H1 (cell line): Measurements from ENCODE around the gene ZFAND3. TPM values are rescaled to one million over a fixed set of nuclear protein-coding genes. Genes with fewer than 3 reads are reported as not detected.

Source experiments
- CTCF ChIA-PET: fragments of 300-600 bp; sonication (Branson Sonifier 250); formaldehyde crosslinking; loops from one replicate; lab custom pipeline; 2021; ENCODE audit not compliant: partially characterized antibody; lab: Charles Lee
- POLR2A ChIA-PET: fragments of 300-600 bp; sonication (Branson Sonifier 250); formaldehyde crosslinking; loops from one replicate; lab custom pipeline; 2021; ENCODE audit warnings: inconsistent platforms; ENCODE audit not compliant: partially characterized antibody; lab: Charles Lee
- DNase-seq, 2 experiments: peaks; one replicate each; pipeline versions ENCODE4 v3.0.0 to v3.0.0-alpha.2; 2010 to 2022; ENCODE audit warnings: low spot score in 2 of 2, low read depth in 1 of 2, mixed read lengths in 1 of 2
- FAIRE-seq: peaks from 2 replicates; lab custom pipeline; 2011; peaks lifted over from hg19 to GRCh38; lab: Jason Lieb, UNC
- H2AFZ ChIP-seq: 2 replicates; pipeline ENCODE4 v1.8.1; 2012; ENCODE audit warnings: low read length, inconsistent platforms
- H2AK5ac ChIP-seq: 2 replicates; pipeline ENCODE4 v1.6.1; 2013; ENCODE audit warnings: low read depth, low read length
- H2BK120ac ChIP-seq: replicated peaks from 2 replicates; pipeline ENCODE3; 2013; ENCODE audit warnings: low read depth, low read length, inconsistent platforms
- H2BK12ac ChIP-seq: 2 replicates; pipeline ENCODE4 v1.6.1; 2013; ENCODE audit warnings: low read depth, low read length
- H2BK15ac ChIP-seq: 2 replicates; pipeline ENCODE4 v1.6.1; 2013; ENCODE audit warnings: low read length
- H2BK20ac ChIP-seq: 2 replicates; pipeline ENCODE4 v1.6.1; 2013; ENCODE audit warnings: low read length
- H2BK5ac ChIP-seq: 2 replicates; pipeline ENCODE4 v1.6.1; 2013; ENCODE audit warnings: low read depth, low read length
- H3K14ac ChIP-seq: 2 replicates; pipeline ENCODE4 v1.6.1; 2013; ENCODE audit warnings: inconsistent platforms; ENCODE audit not compliant: insufficient read length
- H3K18ac ChIP-seq: 2 replicates; pipeline ENCODE4 v1.6.1; 2013; ENCODE audit warnings: low read length; ENCODE audit errors: extremely low read depth
- H3K23ac ChIP-seq: 2 replicates; pipeline ENCODE4 v1.6.1; 2013; ENCODE audit warnings: inconsistent platforms; ENCODE audit not compliant: insufficient read length
- H3K23me2 ChIP-seq: 2 replicates; pipeline ENCODE4 v1.6.1; 2013; ENCODE audit warnings: low read depth, low read length
- H3K27ac ChIP-seq: 2 replicates; pipeline ENCODE4 v1.6.1; 2011; ENCODE audit warnings: low read depth, low read length, inconsistent platforms
- H3K27me3 ChIP-seq, 4 experiments: replicated peaks in 1 of 4; 1 replicate in 1 of 4; 2 replicates in 3 of 4; pipeline versions ENCODE4 v1.6.1 to v1.8.1; 2011 to 2013; ENCODE audit warnings: low read length in 3 of 4, mild to moderate bottlenecking in 3 of 4, inconsistent platforms in 2 of 4, mixed read lengths in 2 of 4, moderate library complexity in 1 of 4; ENCODE audit not compliant: control insufficient read depth in 3 of 4, insufficient read depth in 3 of 4; ENCODE audit errors: extremely low read depth in 1 of 4
- H3K36me3 ChIP-seq, 4 experiments: 2 replicates each; pipeline versions ENCODE4 v1.6.1 to v1.8.1; 2011 to 2013; ENCODE audit warnings: mild to moderate bottlenecking in 4 of 4, low read length in 3 of 4, moderate library complexity in 2 of 4, control low read depth in 1 of 4, inconsistent platforms in 1 of 4; ENCODE audit not compliant: insufficient read depth in 4 of 4, control insufficient read depth in 2 of 4
- H3K4ac ChIP-seq: replicated peaks from 2 replicates; pipeline ENCODE3; 2013; ENCODE audit warnings: low read length, low read depth, mixed read lengths, inconsistent platforms; ENCODE audit not compliant: insufficient read length
- H3K4me1 ChIP-seq, 4 experiments: replicated peaks in 1 of 4; 1 replicate in 1 of 4; 2 replicates in 3 of 4; pipeline versions ENCODE4 v1.6.1 to v1.8.1; 2011 to 2013; ENCODE audit warnings: low read length in 3 of 4, inconsistent platforms in 2 of 4, mixed read lengths in 1 of 4; ENCODE audit not compliant: insufficient read depth in 4 of 4, control insufficient read depth in 3 of 4
- H3K4me2 ChIP-seq, 2 experiments: 2 replicates each; pipeline versions ENCODE4 v1.6.1 to v1.8.1; 2011 to 2013; ENCODE audit warnings: low read depth in 2 of 2, low read length in 2 of 2, control low read depth in 1 of 2, inconsistent platforms in 1 of 2, mild to moderate bottlenecking in 1 of 2; ENCODE audit not compliant: insufficient read depth in 1 of 2
- H3K4me3 ChIP-seq, 4 experiments: fragments of 200-600, 300-600 bp in 1 of 4; sonication (generic), shearing (Covaris generic), sonication (Bioruptor Twin) in 1 of 4; 2 replicates each; pipeline versions ENCODE4 v1.5.1 to v1.8.1; 2011 to 2016; ENCODE audit warnings: low read length in 4 of 4, low read depth in 3 of 4, control low read depth in 2 of 4, inconsistent platforms in 2 of 4, mild to moderate bottlenecking in 2 of 4, mixed read lengths in 1 of 4, moderate library complexity in 1 of 4; ENCODE audit not compliant: insufficient read depth in 2 of 4; ENCODE audit errors: extremely low read depth in 1 of 4
- H3K56ac ChIP-seq: replicated peaks from 2 replicates; pipeline ENCODE3; 2013; ENCODE audit warnings: low read depth, mild to moderate bottlenecking, mixed read lengths, low read length, inconsistent platforms; ENCODE audit not compliant: insufficient read length
- H3K79me1 ChIP-seq: 2 replicates; pipeline ENCODE4 v1.6.1; 2013; ENCODE audit warnings: low read depth, low read length, control low read depth
- H3K79me2 ChIP-seq, 2 experiments: 2 replicates each; pipeline versions ENCODE4 v1.6.1 to v1.8.1; 2012 to 2013; ENCODE audit warnings: low read length in 2 of 2, mild to moderate bottlenecking in 2 of 2, inconsistent platforms in 1 of 2; ENCODE audit not compliant: insufficient read depth in 2 of 2, control insufficient read depth in 1 of 2
- H3K9ac ChIP-seq, 4 experiments: replicated peaks in 1 of 4; 1 replicate in 1 of 4; 2 replicates in 3 of 4; pipeline versions ENCODE4 v1.6.1 to v1.8.1; 2011 to 2013; ENCODE audit warnings: low read depth in 3 of 4, low read length in 3 of 4, control low read depth in 2 of 4, mild to moderate bottlenecking in 2 of 4, moderate library complexity in 2 of 4, inconsistent platforms in 1 of 4; ENCODE audit errors: extremely low read depth in 1 of 4
- H3K9me3 ChIP-seq, 2 experiments: 2 replicates each; pipeline versions ENCODE4 v1.6.1 to v1.8.1; 2012 to 2013; ENCODE audit warnings: mild to moderate bottlenecking in 2 of 2, moderate library complexity in 2 of 2, control low read depth in 1 of 2, inconsistent platforms in 1 of 2, low read depth in 1 of 2, low read length in 1 of 2, mixed read lengths in 1 of 2; ENCODE audit not compliant: insufficient read depth in 2 of 2
- H4K20me1 ChIP-seq, 2 experiments: replicated peaks in 1 of 2; 2 replicates each; pipeline versions ENCODE3 to v1.8.1; 2011 to 2013; ENCODE audit warnings: inconsistent platforms in 2 of 2, low read length in 2 of 2, mild to moderate bottlenecking in 1 of 2; ENCODE audit not compliant: insufficient read depth in 2 of 2, control insufficient read depth in 1 of 2
- H4K5ac ChIP-seq: 2 replicates; pipeline ENCODE4 v1.6.1; 2013; ENCODE audit warnings: low read length, low read depth, mixed read lengths, inconsistent platforms; ENCODE audit not compliant: insufficient read length
- H4K8ac ChIP-seq: 2 replicates; pipeline ENCODE4 v1.8.0; 2013; ENCODE audit warnings: mild to moderate bottlenecking, moderate library complexity, low read length, inconsistent platforms; ENCODE audit not compliant: insufficient read depth; ENCODE audit errors: extremely low read depth
- H4K91ac ChIP-seq: replicated peaks from 2 replicates; pipeline ENCODE3; 2013; ENCODE audit warnings: low read length, mixed read lengths, inconsistent platforms; ENCODE audit not compliant: insufficient read length
- HDAC6 ChIP-seq: IDR thresholded peaks from one replicate; pipeline ENCODE4 v1.7.1; 2012; ENCODE audit warnings: low read depth, mild to moderate bottlenecking, inconsistent platforms, low read length, moderate library complexity
- KDM4A ChIP-seq: IDR thresholded peaks from one replicate; pipeline ENCODE4 v1.7.1; 2012; ENCODE audit warnings: low read depth, mild to moderate bottlenecking, moderate library complexity, low read length, inconsistent platforms; ENCODE audit not compliant: severe bottlenecking
- NANOG ChIP-seq: IDR thresholded peaks from 2 replicates; pipeline ENCODE4 v1.6.1; 2011; ENCODE audit warnings: low read length, low read depth, mild to moderate bottlenecking, inconsistent platforms; ENCODE audit not compliant: insufficient read depth, poor library complexity, severe bottlenecking
- POLR2AphosphoS5 ChIP-seq: IDR thresholded peaks from 2 replicates; pipeline ENCODE4 v1.6.1; 2011; ENCODE audit warnings: low read depth, low read length
- RNF2 ChIP-seq: fragments of 200-900, 300-1000 bp; sonication (generic); IDR thresholded peaks from 2 replicates; pipeline ENCODE4 v1.7.1; 2016; ENCODE audit warnings: borderline replicate concordance, low read depth, mild to moderate bottlenecking, antibody characterized with exemption, low read length; ENCODE audit not compliant: poor library complexity, severe bottlenecking; ENCODE audit errors: missing control alignments
- TAF1 ChIP-seq: IDR thresholded peaks from 2 replicates; pipeline ENCODE4 v1.6.1; 2011; ENCODE audit warnings: mild to moderate bottlenecking, low read depth, low read length
- TBP ChIP-seq: IDR thresholded peaks from 2 replicates; pipeline ENCODE4 v1.6.1; 2011; ENCODE audit warnings: low read depth, low read length, improper control_type of control experiment
- WGBS, 2 experiments: shearing (Covaris generic) in 1 of 2; methylation state at CpG; one replicate each; pipeline versions ENCODE4 v1.1.6 to v1.1.7; 2013 to 2015; ENCODE audit warnings: low lambda C conversion rate in 2 of 2, mixed read lengths in 2 of 2, inconsistent platforms in 1 of 2, low coverage in 1 of 2, missing lambda C conversion rate in 1 of 2; ENCODE audit not compliant: insufficient replicate concordance in 2 of 2, insufficient coverage in 1 of 2, insufficient read length in 1 of 2; ENCODE audit errors: extremely low coverage in 1 of 2, missing lambda C conversion rate in 1 of 2; 5-methylcytosine and 5-hydroxymethylcytosine counted together
- polyA plus RNA-seq, 7 experiments: library from polyadenylated mRNA; depleted of rRNA in 3 of 7; stranded (reverse) in 5 of 7; unstranded in 2 of 7; fragments of >200 nt in 5 of 7; fragments of 200-250 nt in 2 of 7; gene quantifications; 1 replicate in 5 of 7; 2 replicates in 1 of 7; 4 replicates in 1 of 7; pipeline versions ENCODE4 v1.2.1 to v1.2.3, GENCODE V29; 2011 to 2013; ENCODE audit warnings: missing spikeins in 2 of 7, mixed read lengths in 2 of 7
- total RNA-seq: library from RNA; stranded (reverse); fragmentation: NEBNext Ultra II Directional; extraction: Animal tissue kit (Norgen Biotek cat#: 25700); gene quantifications from 2 replicates; pipeline ENCODE4 v1.2.1, GENCODE V29; 2021
- TF ChIP-seq, protein P1 (sequence below), 3 experiments: IDR thresholded peaks; 1 replicate in 2 of 3; 2 replicates in 1 of 3; pipeline versions ENCODE4 v1.5.1 to v1.6.1; 2011; ENCODE audit warnings: low read length in 3 of 3, mild to moderate bottlenecking in 3 of 3, inconsistent platforms in 2 of 3, low read depth in 1 of 3, moderate library complexity in 1 of 3; ENCODE audit not compliant: insufficient read depth in 1 of 3; ENCODE audit errors: control extremely low read depth in 1 of 3

The ZFAND3 gene
- total and polyA plus RNA-seq, 2 of the 8 experiments (the other 6 are each of a cell fraction or from before 2014, with no cell fraction given): 13.0 to 51.3 TPM

GRCh38 chr6:38192487-38192886 is 373.0 kb downstream of the ZFAND3 start:
- H4K8ac ChIP-seq: no peak overlapping the region
- H3K4me1 ChIP-seq: peaks cover 6 to 23% (median 17%) of the 10 kb centered on the region in 4 experiments
- CTCF ChIA-PET: interaction anchor here (0.7 to 1.4 kb wide), 4 partner anchors 16 to 243 kb away, joined by 3 to 7 read pairs (median 3); no protein-coding TSS in a partner anchor
- no peaks in the 10 kb centered on the region for H3K79me2 ChIP-seq
- H3K27ac ChIP-seq: no peak overlapping the region
- POLR2A ChIA-PET: interaction anchor here (1.6 kb wide), 1 partner anchor 8 kb away, joined by 3 read pairs; no protein-coding TSS in a partner anchor
- H3K36me3 ChIP-seq: no peaks in the 10 kb centered on the region
- H3K18ac ChIP-seq: 0 out of 2 replicates have a peak overlapping the region, but pooled peaks have one; percentile 52
- H3K79me1 ChIP-seq: no peaks in the 10 kb centered on the region
- no peaks in the 10 kb centered on the region for H3K27me3 ChIP-seq
- H3K9ac ChIP-seq: no peak overlapping the region
- DNase-seq (peak in 1 of 2 experiments; percentile 47), FAIRE-seq (no peak)
- no peak overlapping the region for H3K23ac ChIP-seq
- H3K23me2 ChIP-seq: no peaks in the 10 kb centered on the region
- TF ChIP-seq HDAC6 (no peak), KDM4A (no peak), POLR2AphosphoS5 (no peak), TBP (no peak), TAF1 (no peak), NANOG (no peak), RNF2 (no peak)
- TF ChIP-seq, protein P1, sequence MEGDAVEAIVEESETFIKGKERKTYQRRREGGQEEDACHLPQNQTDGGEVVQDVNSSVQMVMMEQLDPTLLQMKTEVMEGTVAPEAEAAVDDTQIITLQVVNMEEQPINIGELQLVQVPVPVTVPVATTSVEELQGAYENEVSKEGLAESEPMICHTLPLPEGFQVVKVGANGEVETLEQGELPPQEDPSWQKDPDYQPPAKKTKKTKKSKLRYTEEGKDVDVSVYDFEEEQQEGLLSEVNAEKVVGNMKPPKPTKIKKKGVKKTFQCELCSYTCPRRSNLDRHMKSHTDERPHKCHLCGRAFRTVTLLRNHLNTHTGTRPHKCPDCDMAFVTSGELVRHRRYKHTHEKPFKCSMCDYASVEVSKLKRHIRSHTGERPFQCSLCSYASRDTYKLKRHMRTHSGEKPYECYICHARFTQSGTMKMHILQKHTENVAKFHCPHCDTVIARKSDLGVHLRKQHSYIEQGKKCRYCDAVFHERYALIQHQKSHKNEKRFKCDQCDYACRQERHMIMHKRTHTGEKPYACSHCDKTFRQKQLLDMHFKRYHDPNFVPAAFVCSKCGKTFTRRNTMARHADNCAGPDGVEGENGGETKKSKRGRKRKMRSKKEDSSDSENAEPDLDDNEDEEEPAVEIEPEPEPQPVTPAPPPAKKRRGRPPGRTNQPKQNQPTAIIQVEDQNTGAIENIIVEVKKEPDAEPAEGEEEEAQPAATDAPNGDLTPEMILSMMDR (IDR thresholded peaks at IDR 0.05; ENCODE audit: control extremely low read depth in 1 of 3, insufficient read depth in 1 of 3, low read depth in 1 of 3, low read length in 3 of 3): no peak
- H3K9me3 ChIP-seq: no peaks in the 10 kb centered on the region
- 73% methylated on average over 5 of the region's 5 CpGs; no CpG with 5 or more reads in 1 of the 2 experiments for WGBS, 2 experiments
- H2BK120ac ChIP-seq: no peak overlapping the region
- no peak overlapping the region for H3K56ac ChIP-seq
- no peak overlapping the region for H4K5ac ChIP-seq
- no peak overlapping the region; the same call in 1 of the 2 replicates for H2BK20ac ChIP-seq
- H3K4ac ChIP-seq: no peak overlapping the region
- H2AFZ ChIP-seq: no peak overlapping the region
- H2BK5ac ChIP-seq: 0 out of 2 replicates have a peak overlapping the region, but pooled peaks have one; percentile 54
- H3K14ac ChIP-seq: no peak overlapping the region
- H4K91ac ChIP-seq: no peak overlapping the region
- H3K4me3 ChIP-seq: no peak overlapping the region
- H2BK15ac ChIP-seq: 0 out of 2 replicates have a peak overlapping the region, but pooled peaks have one; percentile 25
- 0 out of 2 replicates have a peak overlapping the region, but pooled peaks have one; percentile 18 for H2BK12ac ChIP-seq
- H3K4me2 ChIP-seq: peak overlapping the region; percentile 4 to 18; a peak in 2 of 4 replicates
- H4K20me1 ChIP-seq: no peaks in the 10 kb centered on the region
- H2AK5ac ChIP-seq: no peak overlapping the region
